Ascending aorta (tissue), 2 donors: ENCODE data around the gene SLC25A10. TPM values are rescaled to one million over a fixed set of nuclear protein-coding genes. Genes with fewer than 3 reads are reported as not detected.

Experiments
- DNase-seq, 2 donors: peaks; one replicate each; pipeline ENCODE4 v3.0.0-alpha.2; 2019; ENCODE audit warnings: low spot score in 2 of 2
- H3K27ac ChIP-seq, 2 donors: fragments of 200-600 bp; sonication (generic); one replicate each; pipeline ENCODE4 v1.5.1; 2016 to 2017; ENCODE audit warnings: mild to moderate bottlenecking in 1 of 2
- H3K27me3 ChIP-seq: fragments of 200-600 bp; sonication (generic); one replicate; pipeline ENCODE4 v1.5.1; 2017
- H3K36me3 ChIP-seq, 2 donors: fragments of 200-600 bp; sonication (generic); one replicate each; pipeline ENCODE4 v1.5.1; 2016
- H3K4me1 ChIP-seq, 2 donors: fragments of 200-600 bp; sonication (generic); one replicate each; pipeline ENCODE4 v1.5.1; 2016 to 2017; ENCODE audit warnings: mild to moderate bottlenecking in 1 of 2
- H3K4me3 ChIP-seq, 2 donors: fragments of 200-600 bp; sonication (generic); one replicate each; pipeline ENCODE4 v1.5.1; 2016 to 2017; ENCODE audit warnings: mild to moderate bottlenecking in 1 of 2
- H3K9me3 ChIP-seq, 2 donors: fragments of 200-600 bp; sonication (generic); one replicate each; pipeline ENCODE4 v1.5.1; 2016
- intact Hi-C: fragments of 100-400 bp; cut with DNase I; formaldehyde crosslinking; loops from one replicate; pipeline ENCODE4 v1.15.1; 2023
- total RNA-seq: library from RNA; depleted of rRNA; stranded (reverse); fragments of >200 nt; gene quantifications from one replicate; pipeline ENCODE4 v1.1.0, GENCODE V29; 2016
- TF ChIP-seq, protein P1 (sequence below), 3 experiments: fragments of 200-600 bp in 2 of 3; fragments of 450-650 bp in 1 of 3; sonication (generic) in 2 of 3; IDR thresholded peaks; one replicate each; pipeline ENCODE4 v1.5.1; 2016 to 2019; ENCODE audit warnings: antibody characterized with exemption in 3 of 3, mild to moderate bottlenecking in 1 of 3, moderate library complexity in 1 of 3

SLC25A10 gene
- total RNA-seq, 1 donor from 2014 or later = 0.53 TPM

DNA sequence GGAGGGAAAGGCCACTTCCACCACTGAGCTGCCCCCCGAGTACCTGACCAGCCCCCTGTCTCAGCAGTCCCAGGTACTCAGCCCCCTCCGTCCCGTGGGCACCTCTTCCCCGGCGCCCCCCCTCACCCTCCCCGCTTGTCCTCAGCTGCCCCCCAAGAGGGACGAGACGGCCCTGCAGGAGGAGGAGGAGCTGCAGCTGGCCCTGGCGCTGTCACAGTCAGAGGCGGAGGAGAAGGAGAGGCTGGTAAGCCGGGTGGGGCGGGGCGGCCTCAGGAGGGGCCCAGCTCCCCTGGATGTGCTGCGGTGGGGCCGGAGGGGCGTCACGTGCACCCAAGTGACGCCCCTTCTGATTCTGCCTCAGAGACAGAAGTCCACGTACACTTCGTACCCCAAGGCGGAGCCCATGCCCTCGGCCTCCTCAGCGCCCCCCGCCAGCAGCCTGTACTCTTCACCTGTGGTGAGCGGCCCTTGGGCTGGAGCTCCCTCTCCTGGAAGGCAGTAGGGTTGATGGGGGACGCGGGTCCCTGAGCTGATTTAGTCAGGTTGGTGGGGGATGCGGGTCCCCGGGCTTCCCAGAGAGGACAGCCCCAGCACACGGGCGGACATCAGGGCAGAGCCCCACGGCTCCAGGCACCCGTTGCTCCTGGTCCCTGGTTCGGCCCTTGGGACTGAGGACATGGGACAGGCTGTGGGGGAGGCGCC is 18.4 kb upstream of the SLC25A10 start:
- Histone ChIP-seq H3K4me3 (no peak overlapping the region), H3K27ac (no peak overlapping the region), H3K27me3 (no peaks in the 10 kb centered on the region), H3K36me3 (peaks cover 90 to 100% of the 10 kb centered on the region in 2 donors), H3K9me3 (no peaks in the 10 kb centered on the region), H3K4me1 (no peaks in the 10 kb centered on the region)
- TF ChIP-seq, protein P1, sequence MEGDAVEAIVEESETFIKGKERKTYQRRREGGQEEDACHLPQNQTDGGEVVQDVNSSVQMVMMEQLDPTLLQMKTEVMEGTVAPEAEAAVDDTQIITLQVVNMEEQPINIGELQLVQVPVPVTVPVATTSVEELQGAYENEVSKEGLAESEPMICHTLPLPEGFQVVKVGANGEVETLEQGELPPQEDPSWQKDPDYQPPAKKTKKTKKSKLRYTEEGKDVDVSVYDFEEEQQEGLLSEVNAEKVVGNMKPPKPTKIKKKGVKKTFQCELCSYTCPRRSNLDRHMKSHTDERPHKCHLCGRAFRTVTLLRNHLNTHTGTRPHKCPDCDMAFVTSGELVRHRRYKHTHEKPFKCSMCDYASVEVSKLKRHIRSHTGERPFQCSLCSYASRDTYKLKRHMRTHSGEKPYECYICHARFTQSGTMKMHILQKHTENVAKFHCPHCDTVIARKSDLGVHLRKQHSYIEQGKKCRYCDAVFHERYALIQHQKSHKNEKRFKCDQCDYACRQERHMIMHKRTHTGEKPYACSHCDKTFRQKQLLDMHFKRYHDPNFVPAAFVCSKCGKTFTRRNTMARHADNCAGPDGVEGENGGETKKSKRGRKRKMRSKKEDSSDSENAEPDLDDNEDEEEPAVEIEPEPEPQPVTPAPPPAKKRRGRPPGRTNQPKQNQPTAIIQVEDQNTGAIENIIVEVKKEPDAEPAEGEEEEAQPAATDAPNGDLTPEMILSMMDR (IDR thresholded peaks at IDR 0.05) = no peak
- DNase-seq = no peak
- intact Hi-C loops = no loop called here

DNA sequence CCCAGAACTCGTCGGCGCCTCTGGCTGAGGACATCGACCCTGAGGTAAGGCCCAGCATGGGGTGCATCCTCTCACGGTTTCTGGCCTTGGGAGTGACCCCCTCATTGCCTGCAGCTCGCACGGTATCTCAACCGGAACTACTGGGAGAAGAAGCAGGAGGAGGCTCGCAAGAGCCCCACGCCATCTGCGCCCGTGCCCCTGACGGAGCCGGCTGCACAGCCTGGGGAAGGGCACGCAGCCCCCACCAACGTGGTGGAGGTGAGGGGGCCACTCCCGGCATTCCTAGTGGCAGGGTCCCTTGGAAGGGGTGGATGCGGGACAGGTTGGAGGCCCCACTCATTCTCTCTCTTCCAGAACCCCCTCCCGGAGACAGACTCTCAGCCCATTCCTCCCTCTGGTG is 17.3 kb upstream of the SLC25A10 start:
- TF ChIP-seq, protein P1 (IDR thresholded peaks at IDR 0.05) = no peak
- no peak overlapping the region for H3K27ac ChIP-seq
- no peaks in the 10 kb centered on the region for H3K4me1 ChIP-seq
- peaks cover 88 to 99% of the 10 kb centered on the region in 2 donors for H3K36me3 ChIP-seq
- no peaks in the 10 kb centered on the region for H3K27me3 ChIP-seq
- no peak overlapping the region for H3K4me3 ChIP-seq
- no peak for DNase-seq
- no peaks in the 10 kb centered on the region for H3K9me3 ChIP-seq
- intact Hi-C loops = no loop called here

DNA sequence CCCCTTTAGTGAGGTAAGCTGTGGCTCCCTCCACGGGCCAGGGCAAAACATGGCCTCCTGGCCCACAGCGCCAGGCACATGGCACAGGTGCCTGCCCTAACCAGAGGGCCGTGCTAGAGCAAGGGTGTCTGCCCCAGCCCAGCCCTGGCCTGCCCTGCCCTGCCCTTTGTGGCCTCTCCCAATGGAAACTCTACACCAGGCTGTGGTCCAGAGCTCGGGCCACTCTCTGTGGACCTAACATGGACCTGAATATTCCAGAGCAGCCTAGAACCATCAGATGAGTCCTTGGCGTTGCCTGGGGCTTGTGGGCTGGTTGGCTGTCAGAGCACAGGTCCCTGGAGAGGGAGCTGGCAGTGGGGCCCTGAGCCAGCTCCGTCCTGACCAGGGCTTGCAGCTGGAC is 16.9 kb upstream of the SLC25A10 start:
- H3K4me3 ChIP-seq = no peak overlapping the region
- TF ChIP-seq, protein P1 (IDR thresholded peaks at IDR 0.05) = no peak
- no peaks in the 10 kb centered on the region for H3K9me3 ChIP-seq
- H3K36me3 ChIP-seq = peaks cover 84 to 97% of the 10 kb centered on the region in 2 donors
- no peak for DNase-seq
- no peaks in the 10 kb centered on the region for H3K4me1 ChIP-seq
- no peaks in the 10 kb centered on the region for H3K27me3 ChIP-seq
- intact Hi-C loops = no loop called here
- H3K27ac ChIP-seq = no peak overlapping the region

DNA sequence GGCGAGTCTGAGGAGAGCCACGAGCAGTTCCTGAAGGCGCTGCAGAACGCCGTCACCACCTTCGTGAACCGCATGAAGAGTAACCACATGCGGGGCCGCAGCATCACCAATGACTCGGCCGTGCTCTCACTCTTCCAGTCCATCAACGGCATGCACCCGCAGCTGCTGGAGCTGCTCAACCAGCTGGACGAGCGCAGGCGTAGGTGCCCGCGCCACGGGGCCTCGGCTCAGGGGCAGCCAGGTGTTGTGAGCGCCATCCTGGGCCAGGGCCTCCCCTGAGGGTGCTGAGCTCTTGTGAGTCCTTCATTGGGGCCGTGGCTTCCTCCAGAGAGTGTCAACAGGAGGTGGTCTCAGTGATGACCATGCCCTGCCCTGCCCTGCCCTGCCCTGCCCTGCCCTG is 16.3 kb upstream of the SLC25A10 start:
- no peak for DNase-seq
- TF ChIP-seq, protein P1 (IDR thresholded peaks at IDR 0.05) = no peak

DNA sequence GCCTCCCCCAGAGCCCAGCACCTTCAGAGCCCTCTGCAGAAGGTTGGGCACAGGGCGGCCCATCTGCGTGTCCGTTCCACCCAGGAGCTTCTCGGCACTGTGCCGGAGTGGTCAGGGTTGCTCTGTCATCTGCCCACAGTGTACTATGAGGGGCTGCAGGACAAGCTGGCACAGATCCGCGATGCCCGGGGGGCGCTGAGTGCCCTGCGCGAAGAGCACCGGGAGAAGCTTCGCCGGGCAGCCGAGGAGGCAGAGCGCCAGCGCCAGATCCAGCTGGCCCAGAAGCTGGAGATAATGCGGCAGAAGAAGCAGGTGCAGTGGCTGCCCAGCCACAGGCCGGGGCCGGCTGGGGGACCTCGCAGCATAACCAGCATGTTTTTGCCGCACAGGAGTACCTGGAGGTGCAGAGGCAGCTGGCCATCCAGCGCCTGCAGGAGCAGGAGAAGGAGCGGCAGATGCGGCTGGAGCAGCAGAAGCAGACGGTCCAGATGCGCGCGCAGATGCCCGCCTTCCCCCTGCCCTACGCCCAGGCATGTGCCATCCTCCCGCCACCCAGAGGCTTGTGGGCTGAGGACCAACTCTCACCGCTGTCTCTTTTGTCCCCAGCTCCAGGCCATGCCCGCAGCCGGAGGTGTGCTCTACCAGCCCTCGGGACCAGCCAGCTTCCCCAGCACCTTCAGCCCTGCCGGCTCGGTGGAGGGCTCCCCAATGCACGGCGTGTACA is 15.7 kb upstream of the SLC25A10 start:
- Histone ChIP-seq H3K36me3 (peaks cover 84 to 96% of the 10 kb centered on the region in 2 donors), H3K9me3 (no peaks in the 10 kb centered on the region), H3K4me3 (no peak overlapping the region), H3K27me3 (no peaks in the 10 kb centered on the region), H3K27ac (no peak overlapping the region), H3K4me1 (no peaks in the 10 kb centered on the region)
- TF ChIP-seq, protein P1 (IDR thresholded peaks at IDR 0.05) = no peak
- no peak for DNase-seq
- intact Hi-C loops = no loop called here

More for the DNA sequence above, 16.3 kb upstream of the SLC25A10 start:
- Histone ChIP-seq H3K4me3 (no peak overlapping the region), H3K9me3 (no peaks in the 10 kb centered on the region), H3K4me1 (no peaks in the 10 kb centered on the region), H3K27ac (no peak overlapping the region), H3K27me3 (no peaks in the 10 kb centered on the region), H3K36me3 (peaks cover 84 to 96% of the 10 kb centered on the region in 2 donors)
- intact Hi-C loops = no loop called here
